Neural cell (in vitro differentiated cells): ENCODE measurements around the gene SLC13A1. TPM values are rescaled to one million over a fixed set of nuclear protein-coding genes. Genes with fewer than 3 reads are reported as not detected.

Source experiments
- H2AFZ ChIP-seq: fragments of 200-600, 300-800 bp; sonication (generic), shearing (Covaris generic); 2 replicates; pipeline ENCODE4 v1.6.0; 2014; ENCODE audit warnings: low read depth, mild to moderate bottlenecking, antibody characterized with exemption, low read length, moderate library complexity
- H3F3A ChIP-seq: fragments of 200-600 bp; shearing (Covaris generic); 2 replicates; pipeline ENCODE4 v1.6.1; 2016; ENCODE audit warnings: mild to moderate bottlenecking, moderate library complexity, mixed read lengths, antibody characterized with exemption, low read length; ENCODE audit not compliant: insufficient read depth, poor library complexity, severe bottlenecking
- H3K27ac ChIP-seq: fragments of 200-600, 300-800 bp; sonication (generic), shearing (Covaris generic); 2 replicates; pipeline ENCODE4 v1.5.1; 2014; ENCODE audit warnings: mild to moderate bottlenecking, low read length, moderate library complexity
- H3K27me3 ChIP-seq: fragments of 300-800, 200-600 bp; sonication (generic), shearing (Covaris generic); 2 replicates; pipeline ENCODE4 v1.6.0; 2014; ENCODE audit warnings: mild to moderate bottlenecking, low read depth, low read length, moderate library complexity; ENCODE audit not compliant: insufficient read depth
- H3K36me3 ChIP-seq: fragments of 300-800, 200-600 bp; sonication (generic), shearing (Covaris generic); 2 replicates; pipeline ENCODE4 v1.5.1; 2014; ENCODE audit warnings: mild to moderate bottlenecking, antibody characterized with exemption, low read length, moderate library complexity; ENCODE audit not compliant: insufficient read depth
- H3K4me2 ChIP-seq: fragments of 300-800, 200-600 bp; sonication (generic), shearing (Covaris generic); 2 replicates; pipeline ENCODE4 v1.6.0; 2014; ENCODE audit warnings: mild to moderate bottlenecking, low read length
- H3K4me3 ChIP-seq: fragments of 300-800, 200-600 bp; sonication (generic), shearing (Covaris generic); 2 replicates; pipeline ENCODE4 v1.5.1; 2014; ENCODE audit warnings: mild to moderate bottlenecking, low read length, moderate library complexity
- H3K79me2 ChIP-seq: fragments of 200-600 bp; shearing (Covaris generic); replicated peaks from 2 replicates; pipeline ENCODE4 v1.6.0; 2014; ENCODE audit warnings: mild to moderate bottlenecking, low read length, moderate library complexity; ENCODE audit not compliant: insufficient read depth
- H3K9ac ChIP-seq: fragments of 300-800, 200-600 bp; sonication (generic), shearing (Covaris generic); 2 replicates; pipeline ENCODE4 v1.6.1; 2016; ENCODE audit warnings: mild to moderate bottlenecking, low read length, mixed read lengths
- H3K9me2 ChIP-seq: fragments of 200-600 bp; shearing (Covaris generic); 2 replicates; pipeline ENCODE4 v1.6.1; 2016; ENCODE audit warnings: mild to moderate bottlenecking, low read length, mixed read lengths; ENCODE audit not compliant: insufficient read depth
- H3K9me3 ChIP-seq: fragments of 200-600, 300-800 bp; sonication (generic), shearing (Covaris generic); 2 replicates; pipeline ENCODE4 v1.6.1; 2016; ENCODE audit warnings: mild to moderate bottlenecking, mixed run types, low read length, moderate library complexity, mixed read lengths
- H4K20me1 ChIP-seq: fragments of 200-600 bp; shearing (Covaris generic); 2 replicates; pipeline ENCODE4 v1.6.1; 2016; ENCODE audit warnings: mild to moderate bottlenecking, mixed run types; ENCODE audit not compliant: insufficient read depth
- CTCF ChIP-seq: fragments of 450-650 bp; IDR thresholded peaks from 2 replicates; pipeline ENCODE4 v1.5.1; 2014; ENCODE audit warnings: antibody characterized with exemption, mild to moderate bottlenecking, moderate library complexity; ENCODE audit not compliant: poor library complexity, severe bottlenecking
- EP300 ChIP-seq: fragments of 450-650 bp; conservative IDR thresholded peaks from 2 replicates; pipeline ENCODE4 v1.6.1; 2014; ENCODE audit warnings: antibody characterized with exemption, mild to moderate bottlenecking, moderate library complexity; ENCODE audit not compliant: poor library complexity, severe bottlenecking
- EZH2 ChIP-seq: fragments of 200-600, 300-800 bp; shearing (Covaris generic), sonication (generic); IDR thresholded peaks from 2 replicates; pipeline ENCODE4 v1.6.1; 2014; ENCODE audit warnings: antibody characterized with exemption, low read length, borderline replicate concordance, mild to moderate bottlenecking; ENCODE audit not compliant: insufficient read depth, poor library complexity, severe bottlenecking
- MXI1 ChIP-seq: fragments of 450-650 bp; conservative IDR thresholded peaks from 2 replicates; pipeline ENCODE4 v1.6.1; 2014; ENCODE audit warnings: antibody characterized with exemption, mild to moderate bottlenecking; ENCODE audit not compliant: poor library complexity, severe bottlenecking
- POLR2AphosphoS5 ChIP-seq: IDR thresholded peaks from 2 replicates; pipeline ENCODE4 v1.6.1; 2012
- RAD21 ChIP-seq: fragments of 450-650 bp; conservative IDR thresholded peaks from 2 replicates; pipeline ENCODE4 v1.6.1; 2014; ENCODE audit warnings: antibody characterized with exemption, mild to moderate bottlenecking, moderate library complexity
- SMC3 ChIP-seq: fragments of 450-650 bp; conservative IDR thresholded peaks from 2 replicates; pipeline ENCODE4 v1.6.1; 2014; ENCODE audit warnings: antibody characterized with exemption, mild to moderate bottlenecking, moderate library complexity; ENCODE audit not compliant: poor library complexity
- TAF1 ChIP-seq: IDR thresholded peaks from 2 replicates; pipeline ENCODE4 v1.6.1; 2012; ENCODE audit warnings: low read depth
- polyA plus RNA-seq: library from polyadenylated mRNA; depleted of rRNA; stranded (reverse); fragments of >200 nt; gene quantifications from 2 replicates; pipeline ENCODE4 v1.2.3, GENCODE V29; 2014
- TF ChIP-seq, protein P1 (sequence below): IDR thresholded peaks from 2 replicates; pipeline ENCODE4 v1.6.1; 2012; ENCODE audit warnings: borderline replicate concordance

SLC13A1 gene
- polyA plus RNA-seq, 1 donor from 2014 or later: not detected

DNA sequence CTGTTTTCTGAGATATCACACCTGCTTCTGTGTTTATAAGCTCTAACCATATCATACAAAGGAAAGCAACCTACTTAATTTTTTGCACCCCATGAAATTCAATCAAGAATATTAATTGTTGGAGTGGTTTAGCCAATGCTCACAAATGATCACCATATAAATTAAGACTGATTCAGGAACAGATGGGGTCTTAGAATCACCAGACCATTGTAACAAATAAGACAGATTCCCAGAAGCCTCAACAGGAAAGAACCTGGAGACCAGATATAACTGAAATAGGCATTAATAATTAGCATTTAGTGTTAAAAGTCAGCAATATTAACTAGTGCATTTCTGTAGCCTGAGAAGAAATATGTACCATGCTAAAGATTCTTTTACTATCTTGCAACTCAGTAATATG is 73.6 kb downstream of the SLC13A1 start:
- Histone ChIP-seq H4K20me1 (no peaks in the 10 kb centered on the region), H3K4me2 (no peak overlapping the region), H3K4me3 (no peak overlapping the region), H3K36me3 (no peaks in the 10 kb centered on the region), H3K79me2 (no peaks in the 10 kb centered on the region), H3K27ac (no peak overlapping the region), H3K27me3 (no peaks in the 10 kb centered on the region), H3F3A (no peaks in the 10 kb centered on the region), H2AFZ (no peak overlapping the region), H3K9ac (no peak overlapping the region), H3K9me3 (no peaks in the 10 kb centered on the region), H3K9me2 (no peaks in the 10 kb centered on the region)
- TF ChIP-seq POLR2AphosphoS5: no peak
- TF ChIP-seq EP300: no peak
- TF ChIP-seq RAD21: no peak
- TF ChIP-seq, protein P1, sequence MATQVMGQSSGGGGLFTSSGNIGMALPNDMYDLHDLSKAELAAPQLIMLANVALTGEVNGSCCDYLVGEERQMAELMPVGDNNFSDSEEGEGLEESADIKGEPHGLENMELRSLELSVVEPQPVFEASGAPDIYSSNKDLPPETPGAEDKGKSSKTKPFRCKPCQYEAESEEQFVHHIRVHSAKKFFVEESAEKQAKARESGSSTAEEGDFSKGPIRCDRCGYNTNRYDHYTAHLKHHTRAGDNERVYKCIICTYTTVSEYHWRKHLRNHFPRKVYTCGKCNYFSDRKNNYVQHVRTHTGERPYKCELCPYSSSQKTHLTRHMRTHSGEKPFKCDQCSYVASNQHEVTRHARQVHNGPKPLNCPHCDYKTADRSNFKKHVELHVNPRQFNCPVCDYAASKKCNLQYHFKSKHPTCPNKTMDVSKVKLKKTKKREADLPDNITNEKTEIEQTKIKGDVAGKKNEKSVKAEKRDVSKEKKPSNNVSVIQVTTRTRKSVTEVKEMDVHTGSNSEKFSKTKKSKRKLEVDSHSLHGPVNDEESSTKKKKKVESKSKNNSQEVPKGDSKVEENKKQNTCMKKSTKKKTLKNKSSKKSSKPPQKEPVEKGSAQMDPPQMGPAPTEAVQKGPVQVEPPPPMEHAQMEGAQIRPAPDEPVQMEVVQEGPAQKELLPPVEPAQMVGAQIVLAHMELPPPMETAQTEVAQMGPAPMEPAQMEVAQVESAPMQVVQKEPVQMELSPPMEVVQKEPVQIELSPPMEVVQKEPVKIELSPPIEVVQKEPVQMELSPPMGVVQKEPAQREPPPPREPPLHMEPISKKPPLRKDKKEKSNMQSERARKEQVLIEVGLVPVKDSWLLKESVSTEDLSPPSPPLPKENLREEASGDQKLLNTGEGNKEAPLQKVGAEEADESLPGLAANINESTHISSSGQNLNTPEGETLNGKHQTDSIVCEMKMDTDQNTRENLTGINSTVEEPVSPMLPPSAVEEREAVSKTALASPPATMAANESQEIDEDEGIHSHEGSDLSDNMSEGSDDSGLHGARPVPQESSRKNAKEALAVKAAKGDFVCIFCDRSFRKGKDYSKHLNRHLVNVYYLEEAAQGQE: no peak
- no peak for TF ChIP-seq EZH2
- TF ChIP-seq SMC3: no peak
- no peak for TF ChIP-seq TAF1

DNA sequence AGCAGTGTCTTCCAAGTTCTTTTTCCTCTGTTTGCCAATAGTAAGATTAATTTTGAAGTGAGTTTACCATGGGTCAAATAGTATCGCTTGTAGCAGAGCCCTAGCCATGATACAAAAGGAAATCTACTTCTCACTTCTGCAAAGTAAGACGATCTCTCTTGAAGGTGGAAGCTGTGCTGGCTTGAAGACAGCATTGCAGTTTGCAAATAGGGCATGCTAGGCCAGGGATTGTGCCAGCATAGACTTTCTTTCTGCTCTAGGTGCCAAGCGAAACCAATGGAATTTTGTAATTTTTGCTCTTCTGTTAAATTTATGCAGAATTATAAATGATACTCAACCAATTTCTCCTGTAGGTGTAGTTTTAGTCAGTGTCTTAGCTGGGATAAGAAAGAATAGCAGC is 74.5 kb downstream of the SLC13A1 start:
- Histone ChIP-seq H3K9ac (no peak overlapping the region), H3K79me2 (no peaks in the 10 kb centered on the region), H3K4me3 (no peak overlapping the region), H3K9me3 (no peaks in the 10 kb centered on the region), H3K27me3 (no peaks in the 10 kb centered on the region), H3K27ac (no peak overlapping the region), H3F3A (no peaks in the 10 kb centered on the region), H2AFZ (no peak overlapping the region), H3K4me2 (no peak overlapping the region), H3K9me2 (no peaks in the 10 kb centered on the region), H3K36me3 (no peaks in the 10 kb centered on the region), H4K20me1 (no peaks in the 10 kb centered on the region)
- TF ChIP-seq CTCF (no peak), EZH2 (no peak), EP300 (no peak), RAD21 (no peak)

GRCh38 chr7:123122916-123123315 is 76.9 kb downstream of the SLC13A1 start:
- no peaks in the 10 kb centered on the region for H3K9me2 ChIP-seq
- no peaks in the 10 kb centered on the region for H3F3A ChIP-seq
- no peaks in the 10 kb centered on the region for H3K79me2 ChIP-seq
- H3K4me3 ChIP-seq: no peak overlapping the region
- TF ChIP-seq EZH2: no peak
- no peak for TF ChIP-seq POLR2AphosphoS5
- no peak for TF ChIP-seq MXI1
- TF ChIP-seq RAD21: no peak
- TF ChIP-seq, protein P1: no peak
- no peak for TF ChIP-seq CTCF
- TF ChIP-seq TAF1: no peak
- no peak for TF ChIP-seq SMC3
- no peak for TF ChIP-seq EP300
- no peaks in the 10 kb centered on the region for H4K20me1 ChIP-seq
- H3K27ac ChIP-seq: no peak overlapping the region
- no peaks in the 10 kb centered on the region for H3K9me3 ChIP-seq
- H3K9ac ChIP-seq: no peak overlapping the region
- H3K4me2 ChIP-seq: no peak overlapping the region
- H3K36me3 ChIP-seq: no peaks in the 10 kb centered on the region
- H3K27me3 ChIP-seq: no peaks in the 10 kb centered on the region
- H2AFZ ChIP-seq: no peak overlapping the region
